Left cardiac atrium (tissue), 4 donors: ENCODE results near the gene EHMT1. TPM values are rescaled to one million over a fixed set of nuclear protein-coding genes. Genes with fewer than 3 reads are reported as not detected.

Experiments
- ATAC-seq, 2 donors: fragments of 200-7000 bp; cut with Tn5 transposase; one replicate each; pipeline ENCODE4 v1.9.1; 2020; ENCODE audit warnings: mild to moderate bottlenecking in 2 of 2, moderate library complexity in 2 of 2
- DNase-seq: peaks from one replicate; pipeline ENCODE4 v3.0.0-alpha.2; 2020
- intact Hi-C, 2 donors: fragments of 100-400 bp; cut with DNase I; formaldehyde crosslinking; loops; one replicate each; pipeline versions ENCODE4 v1.14.1 to v1.15.1; 2022 to 2023
- total RNA-seq, 2 donors: library from RNA; stranded (reverse); fragmentation: NEBNext Ultra II Directional; extraction: Animal tissue kit (Norgen Biotek cat#: 25700); gene quantifications; one replicate each; pipeline ENCODE4 v1.2.1, GENCODE V29; 2021
- donor health status: DM: no; HTN: yes; CAD: no.
- donor health status: DM: no; HTN: yes; CAD: no; lungs with severe emphysema.
- donor health status: DM: yes; HTN: yes; CAD: no.
- donor health status: Dilated cardiomyopathy.

Gene EHMT1
- total RNA-seq, 2 donors from 2014 or later = 31.9 to 38.1 TPM

DNA sequence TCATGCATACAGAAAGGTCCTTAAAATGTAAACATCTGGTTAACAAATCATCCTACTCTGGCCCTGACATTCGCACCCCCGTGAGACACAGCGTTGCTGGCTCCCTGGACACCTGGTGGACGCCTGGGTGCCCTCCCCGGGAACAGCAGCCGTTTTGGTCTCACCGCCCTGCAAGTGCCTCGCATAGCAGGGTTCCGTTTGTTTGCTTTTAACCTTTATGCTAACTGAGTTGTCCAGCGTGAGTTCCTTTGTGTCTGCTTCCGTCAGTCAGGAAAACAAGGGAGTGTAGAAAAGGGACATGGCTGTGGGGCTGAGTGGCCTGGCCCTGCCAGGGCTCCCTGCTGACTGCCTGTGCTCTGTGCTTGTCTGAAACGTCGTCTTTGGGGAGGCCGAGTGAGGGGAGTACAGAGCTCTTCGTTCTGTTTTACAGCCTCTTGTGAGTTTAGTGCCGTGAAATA is 166.9 kb downstream of the EHMT1 start:
- intact Hi-C loops = no loop called here
- no peak for ATAC-seq

DNA sequence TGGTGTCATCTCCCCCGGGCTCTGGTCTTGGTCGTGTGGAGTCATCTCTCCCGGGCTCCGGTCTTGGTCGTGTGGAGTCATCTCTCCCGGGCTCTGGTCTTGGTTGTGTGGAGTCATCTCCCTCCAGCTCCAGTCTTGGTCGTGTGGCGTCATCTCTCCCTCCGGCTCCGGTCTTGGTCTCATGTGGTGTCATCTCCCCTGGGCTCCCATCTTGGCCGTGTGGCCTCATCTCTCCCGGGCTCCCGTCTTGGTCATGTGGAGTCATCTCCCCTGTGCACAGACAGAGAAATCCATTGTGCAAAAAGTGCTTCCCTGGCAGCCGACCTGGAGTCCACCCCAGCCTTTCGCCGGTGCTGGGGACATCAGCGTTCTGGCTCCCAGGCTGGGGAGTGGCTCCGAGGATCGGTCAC is 167.7 kb downstream of the EHMT1 start:
- DNase-seq = no peak
- intact Hi-C loops = no loop called here
- ATAC-seq = peak in 1 of 2 donors; percentile 51

More for the DNA sequence above, 166.9 kb downstream of the EHMT1 start:
- no peak for DNase-seq

DNA sequence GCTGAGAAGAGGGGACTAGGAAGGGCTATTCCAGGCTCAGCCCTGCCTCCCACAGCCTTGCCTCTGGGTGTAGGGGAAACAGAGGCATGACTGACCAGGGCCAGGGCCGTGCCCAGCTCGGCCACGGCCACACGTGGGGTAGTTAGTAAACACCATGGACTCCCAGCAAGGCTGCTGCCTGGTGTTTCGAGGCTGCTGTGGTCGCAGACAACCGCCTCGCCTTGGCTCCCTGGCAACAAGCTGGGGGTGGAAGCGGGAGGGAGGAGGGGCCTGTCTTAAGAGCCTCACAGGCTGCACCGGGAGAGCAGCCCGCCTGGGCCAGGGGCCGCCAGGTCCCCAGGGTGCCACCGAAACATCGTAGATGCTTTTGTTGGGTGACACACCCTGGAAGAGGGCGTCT is 168.6 kb downstream of the EHMT1 start:
- DNase-seq (no peak), ATAC-seq (no peak)
- intact Hi-C loops = no loop called here

DNA sequence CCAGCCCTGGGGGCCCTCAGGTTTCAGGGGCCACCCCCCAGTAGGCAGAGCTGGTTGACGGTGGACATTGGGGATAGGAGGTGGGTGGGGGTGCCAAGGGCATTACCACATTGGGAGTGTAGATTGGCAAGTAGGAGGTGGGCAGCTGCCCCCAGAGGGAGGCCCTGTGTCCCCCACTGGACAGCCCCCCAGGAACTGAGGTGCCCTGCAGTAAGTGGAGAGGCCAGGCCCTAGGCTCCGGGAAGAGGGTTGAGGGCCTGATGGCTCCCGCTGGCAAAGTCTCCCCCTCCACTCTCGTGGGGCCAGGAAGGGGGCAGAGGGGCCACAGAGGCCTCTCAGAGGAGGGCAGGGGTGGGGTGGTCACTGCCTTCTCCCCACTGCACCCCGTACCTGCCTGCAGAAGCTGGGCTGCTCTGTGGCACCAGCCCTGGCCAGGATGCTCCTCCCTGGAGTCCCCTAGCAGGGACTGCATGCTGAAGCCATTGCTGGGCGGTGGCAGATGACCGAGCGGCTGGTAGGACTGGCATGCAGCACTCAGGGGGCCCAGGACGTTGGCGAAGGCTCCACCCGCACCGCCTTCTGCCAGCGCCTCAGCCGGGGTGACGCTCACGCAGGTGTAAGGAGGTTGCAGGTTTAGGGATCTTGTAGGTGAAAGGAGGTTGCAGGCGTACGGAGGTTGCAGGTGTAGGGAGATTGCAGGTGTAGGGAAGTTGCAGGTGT is 169.1 kb downstream of the EHMT1 start:
- intact Hi-C loops = no loop called here
- ATAC-seq (no peak), DNase-seq (no peak)

DNA sequence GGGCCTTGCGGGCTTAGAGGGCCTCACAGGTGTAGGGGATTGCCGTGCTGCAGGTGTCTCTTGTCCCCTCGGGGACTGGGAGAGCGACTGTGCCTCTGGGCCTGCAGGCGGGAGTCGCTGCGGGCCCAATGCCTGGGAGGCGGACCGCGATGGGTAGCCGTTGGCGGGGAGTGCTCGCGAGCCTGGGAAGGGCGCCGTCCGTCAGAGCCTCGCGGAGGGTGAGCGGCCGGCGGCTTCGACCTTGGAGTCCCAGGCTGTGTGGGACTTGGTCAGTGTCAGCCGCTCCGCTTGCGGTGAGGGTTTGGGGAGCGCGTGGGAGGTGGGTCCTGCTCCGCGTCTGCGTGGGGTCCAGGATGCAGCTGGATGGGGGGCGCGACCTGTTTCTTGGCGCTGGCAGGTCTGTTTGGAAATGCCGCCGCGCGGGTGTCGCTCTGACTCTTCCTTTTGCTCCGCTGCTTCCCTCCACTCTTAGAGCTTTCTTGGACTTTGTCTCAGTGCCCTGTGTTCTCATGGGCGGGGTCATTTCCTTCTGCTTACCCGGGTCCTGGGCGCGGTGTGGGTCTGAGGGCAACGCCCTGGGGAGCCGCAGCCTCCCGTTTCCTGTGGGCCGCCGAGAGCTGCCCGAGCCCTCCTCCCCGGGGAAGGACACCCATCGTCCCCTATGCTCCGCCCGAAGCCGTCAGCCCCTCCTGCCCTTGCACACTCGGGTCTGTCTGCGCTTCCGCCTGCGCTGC is 169.9 kb downstream of the EHMT1 start:
- intact Hi-C loops = no loop called here
- DNase-seq (no peak), ATAC-seq (peak in 1 of 2 donors; percentile 19)

DNA sequence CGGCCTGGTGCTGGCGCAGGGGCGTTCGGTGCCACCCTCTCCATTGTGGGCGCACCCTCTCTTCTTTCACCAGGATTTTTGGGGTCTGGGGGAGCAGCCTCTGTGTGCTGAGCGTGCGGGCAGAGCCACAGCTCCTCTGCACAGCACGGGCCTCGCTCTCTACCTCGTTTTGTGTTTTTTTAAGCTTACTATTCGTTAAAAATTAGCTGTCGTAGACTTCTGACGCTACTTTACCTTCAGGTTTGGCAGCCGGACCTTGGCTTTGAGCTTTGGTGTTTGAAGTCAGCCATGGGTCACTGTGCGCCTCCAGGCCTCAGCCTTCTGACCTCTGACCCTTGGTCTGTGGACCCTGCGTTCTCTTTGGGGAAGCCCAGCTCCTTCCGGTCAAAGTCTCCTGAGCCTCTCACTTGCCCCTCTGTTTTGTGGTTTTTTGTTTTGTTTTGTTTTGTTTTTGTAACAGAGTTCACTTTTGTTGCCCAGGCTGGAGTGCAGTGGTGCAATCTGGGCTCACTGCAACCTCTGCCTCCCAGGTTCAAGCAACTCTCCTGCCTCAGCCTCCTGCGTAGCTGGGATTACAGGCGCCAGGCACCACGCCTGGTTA is 170.6 kb downstream of the EHMT1 start:
- intact Hi-C loops = no loop called here
- no peak for ATAC-seq
- DNase-seq = no peak

DNA sequence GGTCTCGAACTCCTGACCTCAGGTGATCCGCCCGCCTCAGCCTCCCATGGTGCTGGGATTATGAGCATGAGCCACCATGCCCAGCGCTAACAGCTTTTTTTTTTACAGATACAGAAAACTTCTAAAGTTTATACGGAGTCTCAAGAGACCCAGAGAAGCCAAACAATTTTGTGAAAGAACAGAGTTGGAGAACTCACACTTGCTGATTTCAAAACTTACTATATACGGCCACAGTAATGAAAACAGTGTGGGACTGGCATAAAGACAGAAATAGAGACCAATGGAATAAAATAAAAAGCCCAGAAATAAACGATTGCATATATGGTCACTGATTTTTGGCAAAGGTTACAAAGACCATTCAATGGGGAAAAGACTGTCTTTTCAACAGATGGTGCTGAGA is 173.1 kb downstream of the EHMT1 start:
- ATAC-seq (no peak), DNase-seq (no peak)
- intact Hi-C loops = no loop called here

DNA sequence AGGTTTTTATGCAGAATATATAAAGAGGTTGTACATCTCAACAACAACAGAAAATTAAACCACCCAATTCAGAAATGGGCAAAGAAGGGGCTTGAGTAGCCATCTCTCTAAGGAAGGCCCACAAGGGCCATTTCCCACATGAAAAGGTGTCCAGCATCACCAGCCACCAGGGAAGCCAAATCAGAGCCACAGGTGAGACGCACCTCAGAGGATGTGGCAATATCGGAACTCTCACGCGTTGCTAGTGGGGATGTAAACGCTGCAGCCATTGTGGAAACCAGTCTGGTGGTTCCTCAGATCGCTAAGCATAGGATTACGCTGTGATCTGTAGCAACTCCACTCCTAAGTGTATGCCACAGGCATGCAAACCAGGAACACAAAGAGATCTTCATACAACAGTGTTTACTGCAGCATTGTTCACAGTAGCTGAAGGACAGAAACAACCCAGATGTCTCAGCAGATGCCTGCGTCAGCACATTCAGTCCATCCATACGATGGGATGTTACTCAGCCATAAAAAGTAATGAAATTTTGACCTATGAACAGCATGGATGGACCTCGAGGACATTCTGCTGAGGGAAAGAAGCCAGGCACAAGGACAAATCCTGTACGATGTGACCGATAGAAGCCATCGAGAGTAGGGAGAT is 174.5 kb downstream of the EHMT1 start:
- intact Hi-C loops = no loop called here
- ATAC-seq (no peak), DNase-seq (no peak)

DNA sequence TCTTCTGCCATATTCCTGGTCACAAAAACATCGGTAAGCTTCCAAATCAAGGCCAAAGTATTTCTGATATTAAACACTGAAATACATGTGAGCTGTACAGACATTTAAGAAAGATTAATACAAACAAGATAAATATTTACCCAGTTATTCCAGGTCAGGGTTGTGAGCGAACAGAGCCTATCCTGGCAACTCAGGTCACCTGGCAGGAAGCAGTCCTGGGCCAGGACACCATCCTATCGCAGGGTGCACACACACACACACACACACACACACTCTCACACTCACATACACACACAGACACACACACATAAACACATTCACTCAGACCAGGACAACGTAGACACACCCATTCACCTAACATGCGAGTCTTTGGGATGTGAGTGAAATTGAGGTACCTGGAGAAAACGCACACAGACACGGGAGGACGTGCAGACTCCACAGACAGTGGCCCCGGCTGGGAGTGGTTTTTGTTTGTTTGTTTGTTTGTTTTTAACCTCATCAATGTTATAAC is 176.4 kb downstream of the EHMT1 start:
- no peak for ATAC-seq
- intact Hi-C loops = no loop called here
- DNase-seq = no peak

DNA sequence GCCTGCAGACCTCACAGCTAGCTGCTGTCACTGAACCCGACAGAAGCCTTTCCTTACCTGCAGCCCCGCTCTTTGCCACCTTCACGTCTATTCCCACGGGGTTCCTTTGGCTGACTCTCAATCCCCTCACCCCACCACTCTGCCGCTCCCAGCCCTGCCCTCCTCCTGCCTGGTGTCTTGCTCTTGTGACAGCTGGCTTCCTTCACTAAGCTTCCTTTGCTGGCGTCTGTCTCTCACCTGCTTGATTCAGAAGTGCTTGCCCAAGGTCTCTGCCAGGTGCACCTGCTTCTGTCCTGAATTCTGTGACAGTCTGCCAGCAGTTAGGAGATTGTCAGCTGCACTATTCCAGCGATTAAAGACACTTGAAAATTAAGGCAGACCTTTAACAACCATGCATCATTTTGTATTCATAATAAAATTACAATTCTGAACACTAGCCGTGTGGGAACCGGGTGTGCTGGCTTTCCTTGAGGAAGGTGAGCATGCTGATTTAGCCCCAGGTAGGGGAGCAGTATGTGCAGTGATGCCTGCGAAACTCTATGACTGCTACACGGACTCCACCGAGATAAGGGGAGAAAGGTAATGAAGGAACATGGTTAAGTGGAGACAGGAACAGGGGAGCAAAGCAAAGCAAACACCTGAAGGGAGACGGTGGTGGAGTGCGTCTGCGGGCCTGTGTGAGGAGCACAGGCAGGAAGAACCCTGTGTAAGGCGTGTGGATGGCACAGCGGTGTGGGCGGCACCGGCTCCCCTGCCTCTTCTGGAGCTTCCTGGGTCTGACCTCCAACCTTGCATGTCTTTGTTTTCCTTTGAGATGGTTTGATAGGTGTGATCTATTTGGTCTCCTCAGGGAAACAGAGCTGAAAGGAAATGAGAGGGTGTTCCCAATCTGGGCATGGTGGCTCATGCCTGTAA is 178.7 kb downstream of the EHMT1 start:
- DNase-seq (no peak), ATAC-seq (no peak)
- intact Hi-C loops = no loop called here

DNA sequence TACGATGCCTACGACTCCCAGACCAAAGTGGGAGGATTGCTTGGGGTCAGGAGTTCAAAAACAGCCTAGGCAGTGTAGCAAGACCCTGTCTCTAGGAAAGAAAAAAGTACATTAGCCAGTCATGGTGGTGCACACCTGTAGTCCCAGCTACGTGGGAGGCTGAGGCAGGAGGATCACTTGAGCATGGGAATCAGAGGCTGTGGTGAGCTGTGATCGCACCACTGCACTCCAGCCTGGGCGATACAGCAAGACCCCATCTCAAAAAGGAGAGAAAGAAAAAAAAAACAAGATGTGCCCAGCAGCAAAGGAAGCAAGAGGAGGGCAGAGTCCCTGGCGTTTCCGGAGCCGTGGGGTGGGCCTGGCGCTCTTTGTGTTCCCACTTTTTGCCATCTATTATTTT is 179.3 kb downstream of the EHMT1 start:
- peak; percentile 0 for DNase-seq
- ATAC-seq = no peak
- intact Hi-C loops = no loop called here

DNA sequence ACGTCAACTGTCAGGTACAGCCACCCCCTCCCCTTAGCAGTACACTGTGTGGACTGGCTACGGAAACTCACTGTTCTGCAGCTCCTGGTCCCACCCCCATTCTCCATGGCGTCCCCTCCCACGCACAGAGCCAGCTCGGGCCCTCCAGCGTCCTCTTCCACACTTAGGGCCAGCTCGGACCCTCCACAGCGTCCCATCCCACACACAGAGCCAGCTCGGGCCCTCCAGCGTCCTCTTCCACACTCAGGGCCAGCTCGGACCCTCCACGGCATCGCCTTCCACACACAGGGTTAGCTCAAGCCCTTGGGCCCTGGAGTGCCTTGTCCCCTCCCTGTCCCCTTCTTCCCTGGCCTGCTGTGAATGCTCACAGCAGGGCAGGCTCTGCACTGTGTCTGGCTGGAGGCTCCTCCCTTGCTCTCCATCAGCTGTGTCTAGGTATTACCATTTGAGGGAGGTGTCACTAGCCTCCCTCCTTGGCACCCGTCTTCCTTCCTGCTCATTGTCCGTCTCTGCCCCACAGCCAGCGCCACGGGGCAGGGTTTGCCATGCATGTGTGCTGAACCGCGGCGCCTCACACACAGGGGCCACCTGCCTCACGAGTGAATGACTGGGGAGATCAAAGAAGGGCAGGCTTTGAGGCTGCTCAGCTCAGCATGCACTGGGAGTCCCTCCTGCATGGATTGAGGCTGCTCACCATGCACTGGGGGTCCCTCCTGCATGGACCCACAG is 180.3 kb downstream of the EHMT1 start:
- intact Hi-C loops = no loop called here
- no peak for ATAC-seq
- peak; percentile 6 for DNase-seq

DNA sequence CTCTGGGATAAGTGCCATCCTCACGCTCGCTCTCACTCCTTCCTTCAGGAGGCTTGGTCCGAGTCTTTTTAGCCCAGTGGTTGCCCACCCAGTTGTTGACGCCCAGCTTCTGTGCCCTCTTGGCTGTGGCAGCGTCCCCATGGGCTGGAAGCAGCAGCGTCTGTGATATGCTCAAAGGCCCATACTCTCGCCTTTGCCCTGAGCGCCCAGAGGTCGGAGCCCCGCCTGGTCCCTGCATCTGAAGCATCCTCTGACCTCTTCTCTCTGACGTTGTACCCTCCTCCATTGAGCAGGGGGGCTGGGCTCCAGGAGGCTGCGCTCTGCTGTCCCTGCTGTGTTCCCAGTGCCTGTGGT is 180.8 kb downstream of the EHMT1 start:
- ATAC-seq (no peak), DNase-seq (no peak)
- intact Hi-C loops = no loop called here

DNA sequence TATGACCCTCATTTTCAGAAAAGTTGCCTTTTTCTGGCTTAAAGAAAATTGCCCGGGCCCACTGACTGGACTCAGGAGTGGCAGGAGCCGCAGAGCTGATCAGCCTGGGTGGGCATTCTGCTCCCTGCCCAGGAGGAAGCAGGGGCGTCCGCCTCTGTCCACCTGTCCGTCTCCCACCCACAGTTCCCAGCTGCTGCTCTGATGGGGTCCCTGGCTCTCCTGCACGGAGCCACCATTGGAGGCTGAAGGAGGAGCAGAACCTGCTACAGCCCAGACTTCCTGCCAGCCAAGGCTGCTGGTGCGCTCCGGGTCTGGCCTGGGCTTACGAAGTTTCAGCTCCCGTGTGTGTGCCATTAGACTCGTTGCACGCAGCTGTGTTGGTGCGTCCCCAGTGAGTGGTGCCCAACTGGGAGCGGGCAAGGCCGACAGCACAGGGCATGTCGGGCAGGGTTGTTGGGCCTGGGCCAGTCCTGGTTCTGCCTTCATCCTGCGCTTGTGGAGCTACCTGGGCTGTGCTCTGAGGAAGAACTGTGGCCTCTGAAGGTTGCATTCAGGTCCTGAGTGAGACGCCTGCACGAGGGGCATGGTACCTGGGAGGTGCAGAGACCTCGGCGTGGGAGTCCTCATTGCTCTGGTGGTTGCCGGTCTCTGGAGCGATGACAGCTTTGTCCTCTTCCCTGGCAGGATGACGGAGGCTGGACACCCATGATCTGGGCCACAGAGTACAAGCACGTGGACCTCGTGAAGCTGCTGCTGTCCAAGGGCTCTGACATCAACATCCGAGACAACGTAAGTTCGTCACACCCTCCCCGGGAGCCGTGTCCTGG is 181.6 kb downstream of the EHMT1 start:
- DNase-seq = no peak
- intact Hi-C loops = no loop called here
- ATAC-seq = no peak

DNA sequence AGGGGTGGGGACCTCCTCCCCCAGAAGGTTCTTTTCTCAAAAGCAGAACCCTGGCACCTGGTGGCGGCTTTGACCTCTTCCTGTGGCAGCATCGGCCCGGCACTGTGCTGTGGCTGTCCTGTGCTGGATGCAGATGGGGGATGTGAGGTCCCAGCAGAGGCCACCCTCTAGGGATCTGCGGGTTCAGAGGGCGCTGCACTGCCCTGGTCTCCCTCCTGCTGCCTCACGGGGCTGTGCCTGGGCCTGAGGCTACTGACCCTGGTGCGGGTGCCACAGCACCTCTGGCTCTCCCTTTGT is 182.2 kb downstream of the EHMT1 start:
- intact Hi-C loops = no loop called here
- DNase-seq = no peak
- ATAC-seq = no peak

DNA sequence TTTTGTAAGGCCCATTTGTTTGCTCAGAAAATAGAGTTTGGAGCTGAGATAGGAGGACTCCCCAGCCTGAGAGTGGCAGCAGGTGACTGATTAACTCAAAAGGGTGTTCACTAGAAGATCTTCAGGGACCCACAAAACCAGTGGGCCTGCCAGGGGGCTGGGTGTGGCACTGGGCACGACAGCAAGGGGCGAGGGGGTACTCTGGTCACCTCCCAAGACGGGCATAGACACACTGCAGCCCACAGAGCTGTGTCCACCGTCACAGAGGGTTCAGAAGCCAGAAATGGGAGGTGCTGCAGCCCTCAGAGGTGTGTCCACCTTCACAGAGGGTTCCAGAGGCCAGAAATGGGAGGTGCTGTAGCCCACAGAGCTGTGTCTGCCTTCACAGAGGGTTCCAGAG is 183.2 kb downstream of the EHMT1 start:
- ATAC-seq = no peak
- intact Hi-C loops = no loop called here
- no peak for DNase-seq

DNA sequence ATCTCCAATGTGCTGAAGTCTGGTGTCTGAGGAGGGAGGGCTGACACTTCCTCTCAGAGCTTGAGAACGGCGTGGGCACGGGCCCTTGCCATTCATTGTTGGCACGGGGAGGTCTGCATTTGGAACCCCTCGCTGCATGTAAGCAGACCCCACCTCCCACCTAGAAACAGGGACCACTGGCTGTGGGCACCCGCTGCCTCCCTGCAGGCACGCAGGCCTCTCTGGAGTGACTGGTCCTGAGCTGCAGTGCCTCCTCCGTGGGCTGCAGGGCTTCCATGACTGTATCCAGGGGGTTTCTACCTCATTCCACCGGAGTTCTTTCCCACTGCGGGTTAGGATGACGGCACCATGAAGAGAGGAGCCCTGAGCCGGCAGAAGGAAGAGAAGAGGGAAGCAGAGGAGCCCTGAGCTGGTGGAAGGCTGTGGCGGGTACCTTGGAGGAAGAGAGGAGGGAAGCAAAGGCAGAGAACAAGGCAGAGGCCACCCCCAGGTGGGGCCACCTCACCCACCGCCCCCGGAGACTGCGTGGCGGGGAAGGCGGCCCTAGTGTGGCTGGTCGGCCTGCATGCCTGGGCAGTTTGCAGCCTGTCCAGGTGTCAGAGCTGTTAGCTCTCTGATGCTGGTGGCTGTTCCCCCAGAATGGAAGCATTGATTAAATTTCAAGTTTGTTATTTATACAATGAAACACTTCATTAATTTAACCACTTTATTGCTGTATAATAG is 183.9 kb downstream of the EHMT1 start:
- ATAC-seq = no peak
- DNase-seq = no peak
- intact Hi-C loops = no loop called here
